Kidney epithelial cell (primary cell): ENCODE data around the gene CHN1. TPM values are rescaled to one million over a fixed set of nuclear protein-coding genes. Genes with fewer than 3 reads are reported as not detected.

ENCODE experiments used
- DNase-seq: peaks from one replicate; pipeline ENCODE4 v3.0.0-alpha.2; 2010; ENCODE audit warnings: low read depth
- H3K27me3 ChIP-seq: 2 replicates; pipeline ENCODE4 v1.6.0; 2011; ENCODE audit warnings: low read length; ENCODE audit not compliant: control insufficient read depth, insufficient read depth
- H3K36me3 ChIP-seq: 2 replicates; pipeline ENCODE4 v1.5.1; 2011; ENCODE audit warnings: low read length; ENCODE audit not compliant: control insufficient read depth, insufficient read depth
- H3K4me3 ChIP-seq: 2 replicates; pipeline ENCODE4 v1.5.1; 2011; ENCODE audit warnings: low read depth, mild to moderate bottlenecking, control low read depth, low read length
- CTCF ChIP-seq: IDR thresholded peaks from 2 replicates; pipeline ENCODE4 v1.5.1; 2011; ENCODE audit warnings: mild to moderate bottlenecking, moderate library complexity, low read length, control low read depth, inconsistent platforms; ENCODE audit not compliant: insufficient read depth, poor library complexity, severe bottlenecking
- total RNA-seq: library from RNA; depleted of rRNA; stranded (reverse); fragments of >200 nt; gene quantifications from 2 replicates; pipeline ENCODE4 v1.2.3, GENCODE V29; 2015

CHN1 gene
- total RNA-seq, 1 donor from 2014 or later, result 19.3 TPM

DNA sequence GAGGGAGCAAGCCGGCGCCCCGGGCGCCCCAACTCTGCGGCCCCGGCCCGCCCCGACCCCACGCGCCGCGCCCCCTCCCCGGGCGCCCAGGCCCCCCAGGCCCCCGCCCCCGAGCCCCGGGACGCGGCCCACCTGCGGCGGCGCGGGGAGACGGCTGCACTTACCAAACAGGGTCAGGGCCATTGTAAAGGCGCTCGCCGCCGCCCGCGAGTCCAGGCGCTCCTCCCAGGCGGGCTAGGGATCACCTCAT, 526 bp downstream of the CHN1 start:
- no peak for TF ChIP-seq CTCF
- Histone ChIP-seq H3K27me3 (no peaks in the 10 kb centered on the region), H3K36me3 (no peaks in the 10 kb centered on the region), H3K4me3 (peak overlapping the region; percentile 68)
- no peak for DNase-seq

DNA sequence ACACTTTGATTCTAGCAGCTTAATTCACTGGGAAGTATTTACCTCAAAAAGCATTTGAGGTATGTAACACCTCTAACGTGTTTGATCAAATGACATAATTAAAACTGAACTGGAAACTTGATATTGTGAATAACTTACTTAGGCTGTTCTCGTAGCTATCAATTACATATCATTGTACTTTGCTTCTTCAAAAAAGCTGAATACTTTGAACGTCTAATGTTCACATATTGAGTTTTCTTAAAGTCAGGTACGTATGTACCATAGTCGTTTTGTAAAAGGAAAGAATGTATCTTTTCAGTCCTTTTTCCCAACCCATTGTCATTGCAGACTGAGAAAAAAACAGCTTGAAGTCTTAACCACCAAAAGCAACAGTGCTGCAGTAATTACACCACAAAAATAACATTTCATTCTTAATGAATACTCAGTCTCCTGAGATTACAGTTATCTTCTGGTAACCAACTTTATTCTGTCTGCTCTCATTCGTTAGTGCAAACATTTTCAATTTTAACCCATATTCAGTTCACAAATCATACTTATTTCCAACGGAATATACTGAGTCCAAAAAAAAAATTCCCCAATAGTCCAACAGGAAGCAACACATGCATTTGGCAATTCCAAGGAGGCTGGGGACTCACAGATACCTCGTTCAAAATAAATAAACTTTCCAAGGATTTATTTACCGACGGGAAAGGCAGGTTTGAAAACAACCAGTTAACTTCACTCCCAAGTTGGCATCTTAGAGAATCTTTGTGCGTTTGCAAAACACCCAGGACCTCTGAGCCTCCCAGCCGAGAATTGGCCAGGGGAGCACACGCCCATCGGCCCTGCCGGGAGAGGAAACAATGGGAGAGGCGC, 1.1 kb downstream of the CHN1 start:
- Histone ChIP-seq H3K4me3 (peak overlapping the region; percentile 68), H3K27me3 (no peaks in the 10 kb centered on the region)
- no peak for TF ChIP-seq CTCF

DNA sequence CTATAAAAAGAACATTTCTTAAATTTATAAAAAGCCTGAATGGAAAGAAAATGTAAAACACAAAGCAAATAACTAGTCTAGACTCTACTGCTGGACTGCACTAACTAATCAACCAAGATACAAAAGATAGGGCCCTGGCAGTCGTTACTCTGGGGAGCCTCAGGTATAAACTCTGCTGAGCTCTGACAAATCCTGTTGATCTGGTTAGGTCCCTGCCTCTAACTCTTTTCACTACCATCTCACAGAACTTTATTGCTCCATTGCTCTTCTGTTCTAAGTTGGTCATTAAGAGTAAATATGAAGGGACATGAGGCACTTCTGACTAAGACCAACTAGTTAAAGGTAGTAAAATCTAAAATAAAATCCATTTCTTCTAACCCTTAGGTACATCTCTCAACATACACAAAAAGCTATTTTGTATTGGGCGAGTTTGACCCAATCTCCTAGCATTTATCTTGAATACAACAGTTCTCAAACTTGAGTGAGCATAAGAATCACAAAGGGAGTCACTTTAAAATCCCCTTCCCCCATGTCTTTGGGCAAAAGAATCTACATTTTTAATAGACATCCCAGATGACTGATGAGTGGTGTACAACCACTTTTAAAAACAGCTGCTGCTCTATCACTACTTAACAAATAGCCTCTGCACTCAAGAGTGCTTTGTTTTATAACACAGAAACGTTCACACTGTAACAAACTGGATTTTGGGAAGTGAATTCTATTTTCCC, 2.5 kb downstream of the CHN1 start:
- DNase-seq, result no peak
- Histone ChIP-seq H3K27me3 (no peaks in the 10 kb centered on the region), H3K36me3 (no peaks in the 10 kb centered on the region), H3K4me3 (no peak overlapping the region)
- no peak for TF ChIP-seq CTCF

More for the DNA sequence above, 1.1 kb downstream of the CHN1 start:
- DNase-seq, result no peak
- H3K36me3 ChIP-seq, result no peaks in the 10 kb centered on the region

DNA sequence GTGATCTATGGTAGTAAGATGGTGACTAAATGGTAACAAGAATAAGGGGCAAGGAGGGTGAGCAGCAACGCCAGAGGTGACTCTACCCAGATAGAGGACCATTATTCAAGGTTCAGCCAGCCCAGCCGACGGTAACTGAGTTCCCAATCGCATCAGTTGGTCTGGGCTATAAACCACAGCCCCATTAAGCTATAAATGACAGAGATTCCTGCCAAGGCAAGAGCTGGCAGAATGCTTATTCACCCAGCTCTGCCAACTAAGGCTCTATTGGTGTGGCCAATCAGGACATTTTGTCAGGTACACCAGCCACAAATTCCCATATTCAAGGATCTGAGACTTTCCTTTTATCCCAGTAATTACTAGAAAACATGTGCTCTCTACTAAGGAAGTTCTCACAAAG, 3.6 kb downstream of the CHN1 start:
- TF ChIP-seq CTCF, result no peak
- H3K27me3 ChIP-seq, result no peaks in the 10 kb centered on the region
- no peak for DNase-seq
- no peak overlapping the region for H3K4me3 ChIP-seq
- H3K36me3 ChIP-seq, result no peaks in the 10 kb centered on the region

- no peaks in the 10 kb centered on the region for H3K36me3 ChIP-seq
- no peaks in the 10 kb centered on the region for H3K27me3 ChIP-seq
- no peak for TF ChIP-seq CTCF
- H3K4me3 ChIP-seq, result no peak overlapping the region
- DNase-seq, result no peak
These were observed 8.1 kb downstream of the CHN1 start for GRCh38 chr2:174997110-174997509.
